Effector CD8-positive, alpha-beta T cell (primary cell): ENCODE results near the gene ATG9A.

Experiments used
- DNase-seq: peaks from one replicate; lab custom pipeline; 2025; lab: John Stamatoyannopoulos, UW

The ATG9A gene

GRCh38 chr2:219176818-219177551 is 52.5 kb downstream of the ATG9A start, which contains the start of gene CNPPD1:
CNPPD1 (minus strand) TSS chr2:219176925; CDS start chr2:219176828, 97 bp downstream.
- peak; percentile 70 for DNase-seq

DNA sequence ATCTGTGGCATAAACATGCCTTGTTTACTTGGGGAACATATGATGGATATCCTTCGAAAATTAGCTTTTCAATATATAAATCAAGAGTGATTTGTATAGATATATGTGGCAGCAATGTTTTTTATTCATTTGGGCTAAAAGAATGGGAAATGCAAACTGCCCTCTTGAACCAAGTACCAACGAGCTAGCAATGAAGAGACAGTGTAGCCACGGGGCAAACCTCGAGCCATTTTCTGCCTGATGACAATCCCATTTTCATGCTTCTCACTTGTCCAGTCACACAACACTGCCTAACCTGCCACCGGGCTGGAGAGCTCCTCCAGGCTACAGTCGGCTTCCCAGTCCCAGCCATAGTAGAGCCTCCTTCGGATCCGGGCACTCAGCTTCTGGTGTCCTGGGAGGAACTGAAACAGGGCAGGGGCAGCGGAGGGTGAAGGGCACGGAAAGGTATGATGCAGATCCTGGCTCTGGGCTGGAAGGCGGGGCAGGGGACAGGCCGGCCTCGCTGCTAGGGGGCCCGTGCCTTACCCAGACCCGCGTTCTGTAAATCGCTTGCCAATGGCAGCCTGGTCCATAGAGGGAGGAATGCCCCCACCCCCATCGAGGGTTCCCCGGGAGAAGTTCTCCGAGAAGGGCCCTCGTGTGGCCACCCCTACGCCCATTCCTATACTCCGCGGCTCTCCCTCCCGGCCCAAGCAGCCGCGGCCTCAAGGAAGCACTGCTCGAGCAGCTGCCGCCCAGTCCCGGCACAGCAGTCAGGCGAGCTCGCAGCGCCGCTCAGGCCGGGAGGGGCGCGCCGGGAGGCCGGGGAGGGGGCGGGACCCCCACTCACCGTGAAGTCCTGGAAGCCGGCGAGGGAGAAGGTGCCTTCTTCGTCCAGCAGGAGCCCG is 53.3 kb downstream of the ATG9A start:
- no peak for DNase-seq

GRCh38 chr2:219175486-219175885 is 54.0 kb downstream of the ATG9A start:
- no peak for DNase-seq

GRCh38 chr2:219174801-219175200 is 54.6 kb downstream of the ATG9A start:
- no peak for DNase-seq

- no peak for DNase-seq
Observed at GRCh38 chr2:219174146-219174545, 55.3 kb downstream of the ATG9A start.

GRCh38 chr2:219173176-219173575 is 56.3 kb downstream of the ATG9A start:
- DNase-seq = no peak

- DNase-seq = no peak
Observed at GRCh38 chr2:219172231-219173154, 56.9 kb downstream of the ATG9A start.

DNA sequence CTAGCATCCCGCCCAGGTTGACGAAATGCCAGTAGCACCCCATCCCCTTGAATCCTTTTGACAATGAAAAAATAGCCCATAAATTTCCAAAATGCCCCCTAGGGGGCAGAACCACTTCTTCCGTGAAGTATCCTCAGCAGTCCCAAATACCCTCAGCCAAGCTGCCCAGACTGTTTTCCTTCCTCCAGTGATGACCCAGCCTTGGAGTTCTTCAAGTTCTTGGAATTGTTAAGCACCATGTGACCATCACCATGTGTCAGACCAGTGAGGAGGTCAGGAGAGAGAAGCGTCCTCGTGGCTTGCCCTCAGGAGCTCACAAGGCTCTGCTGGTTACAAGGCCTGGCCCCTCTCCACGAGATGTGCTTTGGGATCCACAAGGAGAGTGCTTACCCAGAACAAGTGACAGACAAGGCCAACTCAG is 58.2 kb downstream of the ATG9A start:
- DNase-seq = no peak

DNA sequence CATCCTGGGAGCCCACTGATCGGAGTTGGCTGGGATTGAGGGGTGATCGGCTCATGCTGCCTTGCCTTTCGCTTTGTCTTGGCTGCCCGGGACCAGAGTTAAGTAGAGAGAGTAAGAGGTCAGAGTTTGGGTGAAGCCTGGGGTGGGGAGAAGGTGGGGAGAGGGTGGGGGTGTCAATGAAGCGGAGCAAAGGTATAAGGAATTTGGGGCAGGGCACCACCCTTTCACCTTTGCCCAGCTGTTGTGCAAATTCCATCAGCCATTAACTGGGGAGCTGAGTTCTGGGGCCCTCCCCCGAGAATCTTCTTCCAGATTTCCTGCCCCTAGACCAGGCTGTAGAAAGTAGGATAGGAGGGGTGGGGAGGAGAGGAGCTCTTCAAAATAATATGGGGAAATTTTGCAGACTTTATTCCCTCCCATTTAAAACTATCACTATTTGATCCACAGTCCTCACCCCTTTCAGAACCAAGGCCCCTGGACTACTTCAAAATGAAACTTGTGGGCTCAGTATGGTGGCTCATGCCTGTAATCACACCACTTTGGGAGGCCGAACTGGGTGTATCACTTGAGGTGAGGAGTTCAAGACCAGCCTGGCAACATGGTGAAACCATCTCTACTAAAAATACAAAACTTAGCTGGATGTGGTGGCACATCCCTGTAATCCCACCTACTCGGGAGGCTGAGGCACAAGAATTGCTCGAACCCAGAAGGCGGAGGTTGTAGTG is 59.3 kb downstream of the ATG9A start, which contains the start of gene SLC23A3:
Gene SLC23A3 (minus strand): TSS at position 100 of the 725 bp plus-strand sequence. CDS start 45 bp downstream, at position 55.
- DNase-seq = no peak
